ENCODE results near the gene ZFP91.
A peak's percentile ranks its signal among the peaks of the same experiment; 100 is the strongest.

DNA sequence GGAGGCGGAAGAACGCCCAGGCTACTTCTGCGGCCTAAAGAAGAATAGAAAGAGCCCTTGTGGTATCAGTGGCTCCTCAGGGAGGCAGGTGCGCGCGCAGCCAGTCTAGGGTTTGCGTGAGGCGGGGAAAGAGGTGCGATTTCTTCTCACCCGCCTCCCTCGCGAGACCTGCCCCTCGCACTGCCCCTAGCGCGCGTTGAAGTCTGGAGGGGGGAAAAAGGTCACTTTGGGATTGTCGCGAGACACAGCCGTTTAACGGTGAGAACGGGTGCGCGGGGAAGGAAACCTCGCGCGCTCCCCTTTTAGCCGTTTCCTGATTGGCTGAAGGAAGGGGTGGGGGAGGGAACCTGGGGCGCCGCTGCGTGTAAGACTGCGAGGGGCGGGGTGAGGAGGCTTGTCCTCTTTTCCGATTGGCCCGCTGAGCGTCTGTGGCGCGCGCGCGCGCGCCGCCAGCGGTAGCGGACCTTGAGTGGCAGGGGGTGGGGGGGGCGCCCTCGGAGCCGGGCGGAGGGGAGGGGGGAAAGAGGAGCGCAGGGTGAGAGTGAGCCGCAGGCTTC lies at the start of gene ZFP91:
- TF ChIP-seq, protein P1, sequence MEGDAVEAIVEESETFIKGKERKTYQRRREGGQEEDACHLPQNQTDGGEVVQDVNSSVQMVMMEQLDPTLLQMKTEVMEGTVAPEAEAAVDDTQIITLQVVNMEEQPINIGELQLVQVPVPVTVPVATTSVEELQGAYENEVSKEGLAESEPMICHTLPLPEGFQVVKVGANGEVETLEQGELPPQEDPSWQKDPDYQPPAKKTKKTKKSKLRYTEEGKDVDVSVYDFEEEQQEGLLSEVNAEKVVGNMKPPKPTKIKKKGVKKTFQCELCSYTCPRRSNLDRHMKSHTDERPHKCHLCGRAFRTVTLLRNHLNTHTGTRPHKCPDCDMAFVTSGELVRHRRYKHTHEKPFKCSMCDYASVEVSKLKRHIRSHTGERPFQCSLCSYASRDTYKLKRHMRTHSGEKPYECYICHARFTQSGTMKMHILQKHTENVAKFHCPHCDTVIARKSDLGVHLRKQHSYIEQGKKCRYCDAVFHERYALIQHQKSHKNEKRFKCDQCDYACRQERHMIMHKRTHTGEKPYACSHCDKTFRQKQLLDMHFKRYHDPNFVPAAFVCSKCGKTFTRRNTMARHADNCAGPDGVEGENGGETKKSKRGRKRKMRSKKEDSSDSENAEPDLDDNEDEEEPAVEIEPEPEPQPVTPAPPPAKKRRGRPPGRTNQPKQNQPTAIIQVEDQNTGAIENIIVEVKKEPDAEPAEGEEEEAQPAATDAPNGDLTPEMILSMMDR (IDR thresholded peaks at IDR 0.05): peak in 3 of 6 experiments; percentile 9 to 37 (median 23)
- peak; percentile 73 for TF ChIP-seq POLR2A (IDR thresholded peaks at IDR 0.05)

All from adrenal gland (tissue), 5 donors.